Stomach (tissue), 9 donors: Measurements from ENCODE around the gene LIMA1. TPM values are rescaled to one million over a fixed set of nuclear protein-coding genes. Genes with fewer than 3 reads are reported as not detected.

Experiments
- DNase-seq, 2 donors: peaks; one replicate each; pipeline versions ENCODE4 v3.0.0 to v3.0.0-alpha.2; 2013 to 2019
- H3K27ac ChIP-seq, 5 donors: fragments of 200-600 bp in 4 of 5; sonication (generic) in 4 of 5; one replicate each; pipeline ENCODE4 v1.5.1; 2013 to 2019; ENCODE audit warnings: mild to moderate bottlenecking in 1 of 5, moderate library complexity in 1 of 5
- H3K27me3 ChIP-seq, 3 donors: fragments of 200-600 bp; sonication (generic); one replicate each; pipeline ENCODE4 v1.5.1; 2017 to 2019; ENCODE audit warnings: mixed run types in 1 of 3
- H3K36me3 ChIP-seq, 4 donors: fragments of 200-600 bp; sonication (generic); 1 replicate in 3 of 4; 2 replicates in 1 of 4; pipeline ENCODE4 v1.5.1; 2016 to 2019
- H3K4me1 ChIP-seq, 4 donors: fragments of 200-600 bp; sonication (generic); one replicate each; pipeline ENCODE4 v1.5.1; 2016 to 2019
- H3K4me3 ChIP-seq, 4 donors: fragments of 200-600 bp; sonication (generic) in 3 of 4; one replicate each; pipeline ENCODE4 v1.5.1; 2016 to 2019; ENCODE audit warnings: mild to moderate bottlenecking in 1 of 4
- H3K9me3 ChIP-seq, 4 donors: fragments of 200-600 bp; sonication (generic); one replicate each; pipeline ENCODE4 v1.5.1; 2016 to 2019
- CTCF ChIP-seq, 7 experiments: fragments of 450-650 bp in 4 of 7; fragments of 200-600 bp in 3 of 7; sonication (generic) in 3 of 7; IDR thresholded peaks; one replicate each; pipeline ENCODE4 v1.5.1; 2016 to 2019; ENCODE audit warnings: antibody characterized with exemption in 7 of 7, control low read depth in 2 of 7, mild to moderate bottlenecking in 1 of 7
- EP300 ChIP-seq: sonication (generic); formaldehyde crosslinking; IDR thresholded peaks from one replicate; pipeline ENCODE4 v1.6.1; 2017; ENCODE audit warnings: antibody characterized with exemption
- POLR2A ChIP-seq, 4 donors: fragments of 450-650 bp; IDR thresholded peaks; one replicate each; pipeline ENCODE4 v1.6.1; 2016; ENCODE audit warnings: antibody characterized with exemption in 4 of 4, control low read depth in 2 of 4, mild to moderate bottlenecking in 1 of 4, moderate library complexity in 1 of 4
- POLR2AphosphoS5 ChIP-seq, 3 donors: sonication (generic); formaldehyde crosslinking; IDR thresholded peaks; one replicate each; pipeline ENCODE4 v1.6.1; 2016; ENCODE audit warnings: antibody characterized with exemption in 3 of 3
- WGBS, 5 donors: extraction: QIAGEN DNeasy Blood & Tissue Kit in 3 of 5; methylation state at CpG; one replicate each; pipeline versions ENCODE4 v1.1.5 to v1.1.7; 2013 to 2018; 5-methylcytosine and 5-hydroxymethylcytosine counted together
- intact Hi-C: fragments of 100-400 bp; cut with DNase I; formaldehyde crosslinking; loops from one replicate; pipeline ENCODE4 v1.15.1; 2023; ENCODE audit warnings: low total_unique reads
- polyA plus RNA-seq, 3 donors: library from polyadenylated mRNA; stranded (reverse); fragments of 200-250 nt; gene quantifications; one replicate each; pipeline ENCODE4 v1.2.3, GENCODE V29; 2013
- small RNA-seq, 4 donors: library from RNA; depleted of rRNA; stranded (forward); fragments of <200 nt; gene quantifications; one replicate each; pipeline ENCODE3, GENCODE V24; 2016
- total RNA-seq, 5 donors: library from RNA; depleted of rRNA; stranded (reverse); fragments of >200 nt; gene quantifications; one replicate each; pipeline versions ENCODE4 v1.1.0 to v1.2.3, GENCODE V29; 2014 to 2016
- donor health status: healthy with polysubstance abuse.
- donor health status: Bipolar disorder and iron deficiency.
- donor health status: healthy.

Gene LIMA1
- total and polyA plus RNA-seq, 8 donors, result 28.7 to 143 (median 83.2) TPM

GRCh38 chr12:50129290-50129689, 154.0 kb downstream of the LIMA1 start:
- Histone ChIP-seq H3K27me3 (no peaks in the 10 kb centered on the region), H3K4me3 (no peak overlapping the region), H3K27ac (no peak overlapping the region), H3K4me1 (peaks cover 0 to 20% (median 8%) of the 10 kb centered on the region in 4 donors), H3K36me3 (peaks cover 33 to 97% (median 89%) of the 10 kb centered on the region in 4 donors), H3K9me3 (no peaks in the 10 kb centered on the region)
- DNase-seq, result no peak
- intact Hi-C loops, result no loop called here
- TF ChIP-seq EP300 (no peak), POLR2AphosphoS5 (IDR thresholded peaks at IDR 0.05) (no peak), CTCF (IDR thresholded peaks at IDR 0.05) (no peak), POLR2A (IDR thresholded peaks at IDR 0.05) (no peak)
- WGBS, 5 donors, result 78 to 95% (median 88%) methylated on average over 4 of the region's 4 CpGs

- Histone ChIP-seq H3K9me3 (no peaks in the 10 kb centered on the region), H3K4me3 (no peak overlapping the region), H3K4me1 (peaks cover 0 to 16% (median 8%) of the 10 kb centered on the region in 4 donors), H3K27ac (no peak overlapping the region), H3K36me3 (peaks cover 25 to 94% (median 87%) of the 10 kb centered on the region in 4 donors), H3K27me3 (no peaks in the 10 kb centered on the region)
- intact Hi-C loops, result no loop called here
- WGBS, 5 donors, result 63 to 71% (median 67%) methylated on average over 2 of the region's 2 CpGs
- no peak for DNase-seq
- no peak for TF ChIP-seq EP300
- TF ChIP-seq POLR2AphosphoS5 (IDR thresholded peaks at IDR 0.05), result no peak
- no peak for TF ChIP-seq POLR2A (IDR thresholded peaks at IDR 0.05)
- TF ChIP-seq CTCF (IDR thresholded peaks at IDR 0.05), result no peak
Observed at GRCh38 chr12:50127546-50127945, 155.8 kb downstream of the LIMA1 start.

Small RNA genes lying within 50 kb of the gene (small RNA-seq; reads per million reads assigned to genes)
- gene MIR1293 (0 to 0.38 (median 0.08) reads per million in 4 donors), gene RNU6-1093P (0 reads per million in 4 donors)

Other genes with a start within 250 kb of the LIMA1 start
- gene ASIC1, start 225.9 kb downstream of the LIMA1 start, total RNA-seq, result 1 to 10 TPM in 2 of 5 donors, under 1 TPM in 2, not detected in 1; 0.45 to 3.5 (median 1.3) TPM
- gene ASIC1, start 225.9 kb downstream of the LIMA1 start, polyA plus RNA-seq, result 1 to 10 TPM in 2 of 3 donors, under 1 TPM in 1; 0.92 to 2.6 (median 1.2) TPM
- gene SMARCD1, start 198.2 kb downstream of the LIMA1 start, total RNA-seq, result 10 to 100 TPM in 4 of 5 donors, 1 to 10 TPM in 1; 2.9 to 75.9 (median 23.8) TPM
- 10 to 100 TPM; 10.1 to 17.3 (median 14.9) TPM for gene SMARCD1, start 198.2 kb downstream of the LIMA1 start, polyA plus RNA-seq
- 1 to 10 TPM in 4 of 5 donors, under 1 TPM in 1; 0.58 to 9.5 (median 5.9) TPM for gene GPD1, start 179.5 kb downstream of the LIMA1 start, total RNA-seq
- gene GPD1, start 179.5 kb downstream of the LIMA1 start, polyA plus RNA-seq, result 1 to 10 TPM in 2 of 3 donors, under 1 TPM in 1; 0.65 to 1.6 (median 1.4) TPM
- gene COX14, start 171.3 kb downstream of the LIMA1 start, total RNA-seq, result 10 to 100 TPM in 4 of 5 donors, 1 to 10 TPM in 1; 9.8 to 96.3 (median 31.8) TPM
- gene COX14, start 171.3 kb downstream of the LIMA1 start, polyA plus RNA-seq, result 100 to 1,000 TPM in 2 of 3 donors, 10 to 100 TPM in 1; 93.8 to 153 (median 148) TPM
- gene CERS5, start 116.2 kb downstream of the LIMA1 start, total RNA-seq, result 100 to 1,000 TPM in 1 of 5 donors, 10 to 100 TPM in 2, 1 to 10 TPM in 2; 3.2 to 114 (median 24.1) TPM
- 10 to 100 TPM; 20.7 to 52.6 (median 23.8) TPM for gene CERS5, start 116.2 kb downstream of the LIMA1 start, polyA plus RNA-seq
- under 1 TPM in 1 of 5 donors, not detected in 4; 0.58 TPM for gene FAM186A, start 113.1 kb upstream of the LIMA1 start, total RNA-seq
- not detected for gene FAM186A, start 113.1 kb upstream of the LIMA1 start, polyA plus RNA-seq
- 10 to 100 TPM in 4 of 5 donors, 1 to 10 TPM in 1; 5.8 to 89.6 (median 50.4) TPM for gene LARP4, start 117.4 kb upstream of the LIMA1 start, total RNA-seq
- gene LARP4, start 117.4 kb upstream of the LIMA1 start, polyA plus RNA-seq, result 1 to 10 TPM; 6.5 to 9.3 (median 8.4) TPM
- 100 to 1,000 TPM in 1 of 5 donors, 10 to 100 TPM in 3, 1 to 10 TPM in 1; 5.8 to 136 (median 20.6) TPM for gene DIP2B, start 221.5 kb upstream of the LIMA1 start, total RNA-seq
- gene DIP2B, start 221.5 kb upstream of the LIMA1 start, polyA plus RNA-seq, result 1 to 10 TPM; 2.7 to 4.2 (median 3.9) TPM